K562 (cell line): ENCODE data around the gene GALP. TPM values are rescaled to one million over a fixed set of nuclear protein-coding genes. Genes with fewer than 3 reads are reported as not detected.

Experiments used
- ATAC-seq: fragments of 200-7000 bp; cut with Tn5 transposase; 3 replicates; pipeline ENCODE4 v1.9.1; 2020; ENCODE audit warnings: moderate library complexity
- BruUV-seq: library from RNA; stranded (reverse); fragments of 400-500 nt; replicated peaks from 2 replicates; lab custom pipeline; 2021; lab: Mats Ljungman, UMichigan
- CTCF ChIA-PET: fragments of 300-600 bp; formaldehyde crosslinking; extraction: SDS; loops from one replicate; lab custom pipeline; 2021; ENCODE audit warnings: low intra/inter-chr PET ratio; lab: Yijun Ruan, JAX
- POLR2A ChIA-PET: fragments of 300-600, 350-650 bp; sonication (Branson Sonifier 250); formaldehyde crosslinking; extraction: SDS; loops from one replicate; lab custom pipeline; 2021; ENCODE audit warnings: antibody characterized with exemption, inconsistent platforms; lab: Yijun Ruan, JAX
- DNase-seq, 4 experiments: peaks; one replicate each; pipeline versions ENCODE4 v3.0.0 to v3.0.0-alpha.2; 2011 to 2018; ENCODE audit warnings: low spot score in 3 of 4, mixed read lengths in 3 of 4; ENCODE audit errors: extremely low read depth in 1 of 4
- FAIRE-seq: peaks from 2 replicates; lab custom pipeline; 2011; peaks lifted over from hg19 to GRCh38; lab: Jason Lieb, UNC
- H2AFZ ChIP-seq: 2 replicates; pipeline ENCODE4 v1.6.0; 2011; ENCODE audit warnings: low read depth, low read length, control low read depth, inconsistent platforms
- H3K27ac ChIP-seq: fragments of 200-600 bp; 3 replicates; pipeline ENCODE4 v1.8.0; 2011; ENCODE audit warnings: low read depth, mild to moderate bottlenecking, control low read depth, inconsistent platforms, low read length, moderate library complexity, mixed read lengths; ENCODE audit errors: extremely low read depth
- H3K27me3 ChIP-seq, 2 experiments: fragments of 300-600 bp in 1 of 2; 2 replicates in 1 of 2; 3 replicates in 1 of 2; pipeline versions ENCODE4 v1.6.0 to v1.8.0; 2011; ENCODE audit warnings: inconsistent platforms in 2 of 2, low read length in 2 of 2, mild to moderate bottlenecking in 1 of 2, mixed read lengths in 1 of 2, moderate library complexity in 1 of 2; ENCODE audit not compliant: control insufficient read depth in 2 of 2, insufficient read depth in 2 of 2
- H3K36me3 ChIP-seq: fragments of 300-600 bp; 3 replicates; pipeline ENCODE4 v1.8.0; 2011; ENCODE audit warnings: mild to moderate bottlenecking, low read length, inconsistent platforms; ENCODE audit not compliant: control insufficient read depth, insufficient read depth
- H3K4me1 ChIP-seq, 2 experiments: fragments of 200-600 bp in 1 of 2; replicated peaks in 1 of 2; 2 replicates in 1 of 2; 3 replicates in 1 of 2; pipeline versions ENCODE4 v1.5.1 to v1.8.0; 2011; ENCODE audit warnings: inconsistent platforms in 2 of 2, low read length in 2 of 2, mild to moderate bottlenecking in 1 of 2, mixed read lengths in 1 of 2, moderate library complexity in 1 of 2; ENCODE audit not compliant: control insufficient read depth in 2 of 2, insufficient read depth in 2 of 2
- H3K4me2 ChIP-seq: 2 replicates; pipeline ENCODE4 v1.6.1; 2011; ENCODE audit warnings: low read length, control low read depth, inconsistent platforms, mixed read lengths; ENCODE audit not compliant: insufficient read depth
- H3K4me3 ChIP-seq: fragments of 200-600 bp; sonication (generic), shearing (Covaris generic); 2 replicates; pipeline ENCODE4 v1.5.1; 2016; ENCODE audit warnings: control low read depth, inconsistent platforms
- H3K79me2 ChIP-seq: fragments of 200-600 bp; 3 replicates; pipeline ENCODE4 v1.8.0; 2011; ENCODE audit warnings: low read length, inconsistent platforms; ENCODE audit not compliant: control insufficient read depth, insufficient read depth
- H3K9ac ChIP-seq, 2 experiments: 2 replicates each; pipeline versions ENCODE4 v1.6.0 to v1.6.1; 2011; ENCODE audit warnings: low read depth in 2 of 2, low read length in 2 of 2, control low read depth in 1 of 2, inconsistent platforms in 1 of 2, mild to moderate bottlenecking in 1 of 2, mixed read lengths in 1 of 2; ENCODE audit not compliant: insufficient read depth in 1 of 2
- H3K9me1 ChIP-seq: one replicate; pipeline ENCODE4 v1.6.0; 2011; ENCODE audit warnings: inconsistent platforms, mild to moderate bottlenecking, low read length, moderate library complexity; ENCODE audit not compliant: control insufficient read depth, insufficient read depth
- H3K9me3 ChIP-seq: replicated peaks from 2 replicates; pipeline ENCODE4 v1.5.1; 2011; ENCODE audit warnings: low read depth, low read length, inconsistent platforms; ENCODE audit not compliant: control insufficient read depth, insufficient read depth
- H4K20me1 ChIP-seq: replicated peaks from 2 replicates; pipeline ENCODE4 v1.6.1; 2011; ENCODE audit warnings: low read length, inconsistent platforms, mixed read lengths; ENCODE audit not compliant: control insufficient read depth, insufficient read depth
- CC2D1A ChIP-seq: fragments of 450-650 bp; IDR thresholded peaks from 2 replicates; pipeline ENCODE4 v1.6.1; 2017; ENCODE audit warnings: mild to moderate bottlenecking
- CTCF ChIP-seq, 3 experiments: IDR thresholded peaks in 2 of 3; conservative IDR thresholded peaks in 1 of 3; 2 replicates each; pipeline ENCODE4 v1.5.1; 2011 to 2012; ENCODE audit warnings: low read length in 3 of 3, mild to moderate bottlenecking in 3 of 3, control low read depth in 2 of 3, improper control_type of control experiment in 1 of 3, inconsistent platforms in 1 of 3, low read depth in 1 of 3, mixed read lengths in 1 of 3, moderate library complexity in 1 of 3; ENCODE audit not compliant: insufficient read depth in 2 of 3
- GATAD2B ChIP-seq: fragments of 450-650 bp; IDR thresholded peaks from 2 replicates; pipeline ENCODE4 v1.6.1; 2017; ENCODE audit warnings: mild to moderate bottlenecking, borderline replicate concordance
- WGBS: fragments of 100-300 bp; shearing (Covaris generic); methylation state at CpG from one replicate; pipeline ENCODE4 v1.1.6; 2016; ENCODE audit warnings: low coverage, mixed read lengths; ENCODE audit not compliant: insufficient coverage; ENCODE audit errors: missing lambda C conversion rate; 5-methylcytosine and 5-hydroxymethylcytosine counted together
- in situ Hi-C: fragments of 300-500 bp; cut with MboI; formaldehyde crosslinking; loops from 4 replicates; pipeline ENCODE4 v1.15.0; 2018; ENCODE audit warnings: inconsistent platforms, mixed read lengths
- intact Hi-C: fragments of 100-400 bp; cut with micrococcal nuclease; formaldehyde crosslinking; loops from 2 replicates; pipeline ENCODE4 v1.14.2; 2022
- polyA plus RNA-seq, 8 experiments: library from polyadenylated mRNA; depleted of rRNA in 4 of 8; stranded (reverse) in 5 of 8; unstranded in 3 of 8; fragments of >200 nt; fragmentation: Nextera tagmentation in 2 of 8; fragmentation: Illumina TruSeq in 1 of 8; extraction: Ambion mirVana in 2 of 8; extraction: Trizol in 1 of 8; gene quantifications; 2 replicates each; pipeline versions ENCODE4 v1.2.1 to v1.2.3, GENCODE V29; 2011 to 2014; ENCODE audit warnings: inconsistent platforms in 1 of 8, missing spikeins in 1 of 8
- total RNA-seq, 7 experiments: library from RNA; depleted of rRNA in 6 of 7; stranded (reverse); fragments of >200 nt in 6 of 7; fragmentation: Illumina TruSeq in 2 of 7; extraction: Trizol in 2 of 7; gene quantifications; 2 replicates each; pipeline versions ENCODE4 v1.2.1 to v1.2.3, GENCODE V29; 2011 to 2021; ENCODE audit warnings: low replicate concordance in 1 of 7

The GALP gene
- total and polyA plus RNA-seq, 9 of the 15 experiments (the other 6 are each of a cell fraction or from before 2014, with no cell fraction given): not detected

- CTCF ChIA-PET: no interaction called here
- no peak overlapping the region for H3K4me3 ChIP-seq
- H2AFZ ChIP-seq: no peak overlapping the region
- H3K9ac ChIP-seq: no peak overlapping the region
- ATAC-seq (no peak), FAIRE-seq (no peak), DNase-seq (no peak)
- no peak overlapping the region for H3K27ac ChIP-seq
- intact Hi-C loops: no loop called here
- H3K9me1 ChIP-seq: no peaks in the 10 kb centered on the region
- in situ Hi-C loops: no loop called here
- TF ChIP-seq CTCF (IDR thresholded peaks at IDR 0.05 in 2 of 3, conservative IDR thresholded peaks at IDR 0.05 in 1 of 3; ENCODE audit: insufficient read depth in 2 of 3, low read depth in 1 of 3, low read length in 3 of 3) (peak in 1 of 3 experiments; percentile 22; a peak in 1 of 6 replicates), CC2D1A (no peak)
- H3K9me3 ChIP-seq: peaks cover 2% of the 10 kb centered on the region; the same call in 1 of the 2 replicates
- no TSS peak for BruUV-seq
- peaks cover 0 to 10% of the 10 kb centered on the region in 2 experiments; a peak in 3 of 5 replicates for H3K4me1 ChIP-seq
- POLR2A ChIA-PET: no interaction called here
- H4K20me1 ChIP-seq: no peaks in the 10 kb centered on the region
- H3K27me3 ChIP-seq: peaks cover 0 to 15% of the 10 kb centered on the region in 2 experiments; a peak in 2 of 5 replicates
- H3K79me2 ChIP-seq: no peaks in the 10 kb centered on the region
- 62% methylated on average over 14 of the region's 14 CpGs for WGBS
- no peaks in the 10 kb centered on the region for H3K36me3 ChIP-seq
- no peak overlapping the region for H3K4me2 ChIP-seq
Observed at GRCh38 chr19:56221851-56222250, 46.0 kb downstream of the GALP start.

GRCh38 chr19:56222901-56223300 is 47.1 kb downstream of the GALP start:
- POLR2A ChIA-PET: no interaction called here
- peak in 1 of 4 experiments; percentile 19 for DNase-seq
- 50% methylated on average over 6 of the region's 6 CpGs for WGBS

More at GRCh38 chr19:56222901-56223300, 47.1 kb downstream of the GALP start:
- Histone ChIP-seq H3K9me3 (peaks cover 2% of the 10 kb centered on the region; the same call in 1 of the 2 replicates), H3K4me3 (no peak overlapping the region), H2AFZ (no peak overlapping the region), H3K27me3 (peaks cover 0 to 5% of the 10 kb centered on the region in 2 experiments; a peak in 1 of 5 replicates), H3K79me2 (no peaks in the 10 kb centered on the region), H3K4me1 (no peaks in the 10 kb centered on the region; a peak in 1 of 5 replicates), H3K9me1 (no peaks in the 10 kb centered on the region), H4K20me1 (no peaks in the 10 kb centered on the region), H3K36me3 (no peaks in the 10 kb centered on the region), H3K4me2 (no peak overlapping the region), H3K27ac (no peak overlapping the region), H3K9ac (no peak overlapping the region)
- in situ Hi-C loops: no loop called here
- no peak for FAIRE-seq
- CTCF ChIA-PET: interaction anchor here (0.5 kb wide), 1 partner anchor 123 kb away, joined by 3 read pairs; no protein-coding TSS in a partner anchor
- BruUV-seq: no TSS peak
- no peak for ATAC-seq
- intact Hi-C loops: no loop called here
- no peak for TF ChIP-seq GATAD2B
- 0 out of 6 replicates have a peak, but pooled peaks of 2 of the 3 experiments have one; percentile 12 to 24 for TF ChIP-seq CTCF (IDR thresholded peaks at IDR 0.05 in 2 of 3, conservative IDR thresholded peaks at IDR 0.05 in 1 of 3; ENCODE audit: insufficient read depth in 2 of 3, low read depth in 1 of 3, low read length in 3 of 3)
